ENCODE results near the gene CHIC2. TPM values are rescaled to one million over a fixed set of nuclear protein-coding genes. Genes with fewer than 3 reads are reported as not detected.

The CHIC2 gene
- polyA plus RNA-seq, 1 donor (not counting 4 experiments of a cell fraction or from before 2014, with no cell fraction given) = 21.9 TPM

- Histone ChIP-seq H4K20me1 (ENCODE audit: control insufficient read depth, extremely low read depth, insufficient read depth, low read length) (no peaks in the 10 kb centered on the region), H3K4me2 (ENCODE audit: control insufficient read depth, extremely low read depth, insufficient read depth, low read depth, low read length) (no peak overlapping the region), H3K9ac (ENCODE audit: control insufficient read depth, extremely low read depth, insufficient read depth, low read length) (no peak overlapping the region), H3K4me3 (ENCODE audit: control insufficient read depth in 2 of 3, extremely low read depth in 1 of 3, insufficient read depth in 2 of 3, low read depth in 1 of 3, low read length in 3 of 3) (no peak overlapping the region), H3K4me1 (ENCODE audit: control insufficient read depth, extremely low read depth, insufficient read depth, low read length) (peaks cover 21% of the 10 kb centered on the region), H3K36me3 (ENCODE audit: control insufficient read depth in 2 of 2, extremely low read depth in 1 of 2, insufficient read depth in 2 of 2, low read length in 2 of 2) (no peaks in the 10 kb centered on the region), H3K9me3 (ENCODE audit: control insufficient read depth, low read depth, low read length) (no peaks in the 10 kb centered on the region), H3K79me2 (ENCODE audit: control insufficient read depth, insufficient read depth, low read length) (no peaks in the 10 kb centered on the region), H2AFZ (ENCODE audit: control insufficient read depth, low read length) (no peak overlapping the region), H3K9me1 (ENCODE audit: control insufficient read depth, extremely low read depth, insufficient read depth, low read length) (no peaks in the 10 kb centered on the region), H3K27ac (ENCODE audit: control insufficient read depth, insufficient read depth, low read length) (no peak overlapping the region), H3K27me3 (ENCODE audit: control insufficient read depth, extremely low read depth, insufficient read depth, low read length) (no peaks in the 10 kb centered on the region)
- dilution Hi-C loops (cut with MboI; ENCODE audit: extremely low pct_ligation_motif_present, low sequenced_read_pairs) = no loop called here
- FAIRE-seq = peak; percentile 74
- TF ChIP-seq EZH2 (IDR thresholded peaks at IDR 0.05; ENCODE audit: low read length) (no peak), CTCF (optimal IDR thresholded peaks at IDR 0.05 in 1 of 3, IDR thresholded peaks at IDR 0.05 in 1 of 3, conservative IDR thresholded peaks at IDR 0.05 in 1 of 3; ENCODE audit: extremely low read depth in 1 of 3, insufficient read depth in 2 of 3, low read length in 3 of 3) (no peak)
- DNase-seq (ENCODE audit: low read depth, low spot score) = no peak
Observed at GRCh38 chr4:53963781-53964180, 100.6 kb downstream of the CHIC2 start.

- Histone ChIP-seq H3K79me2 (ENCODE audit: control insufficient read depth, insufficient read depth, low read length) (no peaks in the 10 kb centered on the region), H3K4me3 (ENCODE audit: control insufficient read depth in 2 of 3, extremely low read depth in 1 of 3, insufficient read depth in 2 of 3, low read depth in 1 of 3, low read length in 3 of 3) (no peak overlapping the region), H3K36me3 (ENCODE audit: control insufficient read depth in 2 of 2, extremely low read depth in 1 of 2, insufficient read depth in 2 of 2, low read length in 2 of 2) (no peaks in the 10 kb centered on the region), H3K27ac (ENCODE audit: control insufficient read depth, insufficient read depth, low read length) (peak overlapping the region; percentile 9), H3K9me3 (ENCODE audit: control insufficient read depth, low read depth, low read length) (no peaks in the 10 kb centered on the region), H3K9me1 (ENCODE audit: control insufficient read depth, extremely low read depth, insufficient read depth, low read length) (no peaks in the 10 kb centered on the region), H3K27me3 (ENCODE audit: control insufficient read depth, extremely low read depth, insufficient read depth, low read length) (no peaks in the 10 kb centered on the region), H3K4me2 (ENCODE audit: control insufficient read depth, extremely low read depth, insufficient read depth, low read depth, low read length) (peak overlapping the region; percentile 63), H3K4me1 (ENCODE audit: control insufficient read depth, extremely low read depth, insufficient read depth, low read length) (peaks cover 21% of the 10 kb centered on the region), H4K20me1 (ENCODE audit: control insufficient read depth, extremely low read depth, insufficient read depth, low read length) (no peaks in the 10 kb centered on the region), H2AFZ (ENCODE audit: control insufficient read depth, low read length) (no peak overlapping the region), H3K9ac (ENCODE audit: control insufficient read depth, extremely low read depth, insufficient read depth, low read length) (no peak overlapping the region)
- no peak for DNase-seq (ENCODE audit: low read depth, low spot score)
- dilution Hi-C loops (cut with MboI; ENCODE audit: extremely low pct_ligation_motif_present, low sequenced_read_pairs) = no loop called here
- TF ChIP-seq EZH2 (IDR thresholded peaks at IDR 0.05; ENCODE audit: low read length) = no peak
- TF ChIP-seq CTCF (optimal IDR thresholded peaks at IDR 0.05 in 1 of 3, IDR thresholded peaks at IDR 0.05 in 1 of 3, conservative IDR thresholded peaks at IDR 0.05 in 1 of 3; ENCODE audit: extremely low read depth in 1 of 3, insufficient read depth in 2 of 3, low read length in 3 of 3) = no peak
- FAIRE-seq = no peak
Observed at GRCh38 chr4:53963336-53963735, 101.1 kb downstream of the CHIC2 start.
